Stimulated activated CD4-positive, alpha-beta T cell treated with anti-CD3 and anti-CD28 coated beads, Interleukin-1b, Interleukin-23, amount 100 ng/mL, for 48 hours (primary cell): ENCODE data around the gene STRN.
"Not testable (repeated sequence)": the region's sequence is repeated elsewhere in the genome, so short reads cannot be mapped to it uniquely, and the experiment has no call there.

Experiments
- DNase-seq: peaks from one replicate; pipeline ENCODE4 v3.0.0-alpha.2; 2020

The STRN gene, protein sequence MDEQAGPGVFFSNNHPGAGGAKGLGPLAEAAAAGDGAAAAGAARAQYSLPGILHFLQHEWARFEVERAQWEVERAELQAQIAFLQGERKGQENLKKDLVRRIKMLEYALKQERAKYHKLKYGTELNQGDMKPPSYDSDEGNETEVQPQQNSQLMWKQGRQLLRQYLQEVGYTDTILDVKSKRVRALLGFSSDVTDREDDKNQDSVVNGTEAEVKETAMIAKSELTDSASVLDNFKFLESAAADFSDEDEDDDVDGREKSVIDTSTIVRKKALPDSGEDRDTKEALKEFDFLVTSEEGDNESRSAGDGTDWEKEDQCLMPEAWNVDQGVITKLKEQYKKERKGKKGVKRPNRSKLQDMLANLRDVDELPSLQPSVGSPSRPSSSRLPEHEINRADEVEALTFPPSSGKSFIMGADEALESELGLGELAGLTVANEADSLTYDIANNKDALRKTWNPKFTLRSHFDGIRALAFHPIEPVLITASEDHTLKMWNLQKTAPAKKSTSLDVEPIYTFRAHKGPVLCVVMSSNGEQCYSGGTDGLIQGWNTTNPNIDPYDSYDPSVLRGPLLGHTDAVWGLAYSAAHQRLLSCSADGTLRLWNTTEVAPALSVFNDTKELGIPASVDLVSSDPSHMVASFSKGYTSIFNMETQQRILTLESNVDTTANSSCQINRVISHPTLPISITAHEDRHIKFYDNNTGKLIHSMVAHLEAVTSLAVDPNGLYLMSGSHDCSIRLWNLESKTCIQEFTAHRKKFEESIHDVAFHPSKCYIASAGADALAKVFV

DNA sequence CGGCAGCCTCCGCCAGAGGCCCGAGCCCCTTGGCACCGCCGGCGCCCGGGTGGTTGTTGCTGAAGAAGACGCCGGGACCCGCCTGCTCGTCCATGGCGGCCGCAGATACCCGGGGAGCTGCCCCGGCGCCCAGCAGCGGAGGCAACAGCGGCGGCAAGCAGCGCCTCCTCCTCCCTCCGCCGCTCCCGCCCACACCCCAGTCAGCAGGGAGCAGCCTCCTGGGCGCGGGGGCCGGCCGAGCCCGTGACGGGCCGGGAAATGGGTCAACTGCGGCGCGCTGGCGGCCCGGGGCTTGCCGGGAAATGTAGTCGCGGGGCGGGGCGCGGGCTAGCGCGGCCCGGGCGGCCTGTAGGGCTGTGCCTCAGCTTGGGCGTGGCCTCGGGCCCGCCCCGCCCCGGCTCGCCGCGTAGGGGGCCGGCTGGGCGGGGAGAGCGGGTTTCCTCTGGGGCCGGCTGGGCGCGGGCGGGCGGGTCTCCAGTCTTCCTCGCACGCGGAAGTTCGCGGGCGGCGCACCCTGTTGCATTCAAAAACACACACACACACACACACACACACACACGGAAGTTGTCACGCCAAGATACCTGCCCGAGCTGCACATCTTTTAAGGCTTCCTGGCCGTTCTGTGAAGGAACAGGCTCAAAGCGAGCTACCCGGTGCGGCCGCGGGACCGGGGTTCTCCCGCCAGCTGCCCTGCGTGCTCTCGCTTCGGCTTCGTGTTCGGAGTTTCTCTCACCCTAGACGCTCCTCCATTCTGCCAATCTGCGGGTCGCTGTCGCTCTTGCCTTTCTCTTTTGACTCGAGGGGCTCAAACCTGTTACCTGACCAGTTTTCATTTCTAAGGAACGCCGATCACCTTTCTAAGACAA is at the start of gene STRN:
Gene STRN (minus strand): TSS at position 167 of the 866 bp plus-strand sequence. CDS start 73 bp downstream, at position 94.
- peak; percentile 97 for DNase-seq

DNA sequence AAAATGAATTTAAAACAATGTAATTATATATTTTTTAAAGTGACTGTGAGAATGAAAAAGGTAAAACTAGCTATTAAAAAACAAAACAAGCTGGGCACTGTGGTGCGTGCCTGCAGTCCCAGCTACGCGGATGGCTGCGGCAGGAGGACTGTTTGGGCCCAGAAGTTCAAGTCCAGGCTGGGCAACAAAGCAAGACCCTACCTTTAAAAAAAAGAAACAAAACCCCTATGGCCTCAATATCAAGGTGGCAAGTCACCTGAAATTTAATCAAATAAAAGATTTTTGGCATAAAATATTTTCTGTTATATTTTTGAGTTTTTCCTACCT is 46.9 kb upstream of the STRN start:
- DNase-seq = no peak

DNA sequence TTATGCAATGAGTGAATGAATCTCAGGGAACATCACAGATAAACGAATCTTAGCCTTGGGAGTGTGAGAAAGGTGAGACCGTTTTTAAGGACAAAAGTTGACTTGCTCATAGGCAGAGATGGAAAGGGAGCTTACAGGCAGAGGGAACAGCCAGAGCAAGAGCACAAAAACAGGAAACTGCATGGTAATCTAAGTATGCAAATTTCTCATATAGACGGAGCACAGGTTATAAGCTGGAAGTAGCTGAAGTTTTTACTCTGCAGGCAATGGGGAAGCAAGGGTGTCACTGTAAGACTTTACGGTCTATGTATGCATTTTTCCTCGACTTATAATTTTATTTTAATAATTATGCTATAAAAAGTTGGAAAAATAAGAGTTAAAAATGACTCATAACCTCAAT is 44.8 kb upstream of the STRN start:
- DNase-seq = no peak

DNA sequence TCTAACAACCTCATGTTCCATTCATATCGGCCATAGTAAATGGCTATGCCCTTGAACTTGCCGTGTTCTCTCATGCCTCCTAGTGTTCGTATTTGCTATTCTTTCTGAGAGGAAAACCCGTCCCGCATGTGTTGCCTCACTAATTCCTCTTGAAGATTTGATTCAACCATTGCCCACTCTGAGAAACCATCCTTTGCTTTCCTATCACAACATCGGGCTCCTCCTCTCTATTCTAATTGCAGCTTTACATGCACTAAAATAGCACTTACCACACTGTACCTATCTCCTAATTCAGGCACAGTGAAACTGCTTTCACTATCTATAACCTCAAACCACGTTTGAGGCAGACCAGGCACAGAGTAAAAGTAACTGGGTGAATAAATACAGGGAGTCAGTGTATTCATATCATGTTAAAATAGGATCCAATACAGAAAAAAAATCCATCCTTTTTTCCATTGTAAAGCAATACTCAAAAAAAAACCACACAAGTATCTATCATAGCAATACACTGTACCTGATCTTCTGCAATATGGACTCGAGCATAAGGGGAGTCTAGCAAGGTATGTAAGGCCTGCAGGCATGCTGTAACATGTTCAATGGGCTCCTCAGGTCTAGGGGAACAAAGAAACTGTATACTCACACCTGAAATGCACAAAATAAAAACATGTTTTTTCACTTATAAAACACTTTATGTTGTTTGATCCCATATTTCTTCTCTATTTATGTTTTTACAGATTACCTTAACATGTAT is 39.0 kb upstream of the STRN start:
- DNase-seq = no peak

DNA sequence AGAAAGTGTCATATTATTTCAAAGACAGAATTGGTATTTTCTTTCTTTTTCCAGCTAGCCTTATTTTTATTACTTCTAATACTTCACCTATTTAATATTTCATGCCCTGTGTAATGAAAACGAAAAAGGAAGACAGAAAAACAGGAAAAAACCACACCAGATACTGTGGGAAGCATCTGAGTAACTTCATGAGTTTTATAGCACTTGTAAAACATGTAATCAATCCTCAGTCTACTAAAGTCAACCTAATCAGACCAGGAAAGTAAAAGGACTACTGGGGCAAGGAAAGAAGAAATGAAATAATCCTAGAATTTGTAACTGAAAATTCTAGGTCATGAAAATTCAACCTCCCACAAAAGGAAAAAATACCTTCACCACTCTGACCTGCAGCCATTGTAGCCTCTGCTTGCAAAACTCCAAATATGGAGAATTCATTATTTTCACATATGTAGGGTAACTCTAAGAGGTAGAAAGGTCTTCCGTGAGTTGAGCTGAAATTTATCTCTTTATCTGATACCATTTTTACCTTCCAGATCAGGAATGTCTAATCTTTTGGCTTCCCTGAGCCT is 34.7 kb upstream of the STRN start:
- no peak for DNase-seq

DNA sequence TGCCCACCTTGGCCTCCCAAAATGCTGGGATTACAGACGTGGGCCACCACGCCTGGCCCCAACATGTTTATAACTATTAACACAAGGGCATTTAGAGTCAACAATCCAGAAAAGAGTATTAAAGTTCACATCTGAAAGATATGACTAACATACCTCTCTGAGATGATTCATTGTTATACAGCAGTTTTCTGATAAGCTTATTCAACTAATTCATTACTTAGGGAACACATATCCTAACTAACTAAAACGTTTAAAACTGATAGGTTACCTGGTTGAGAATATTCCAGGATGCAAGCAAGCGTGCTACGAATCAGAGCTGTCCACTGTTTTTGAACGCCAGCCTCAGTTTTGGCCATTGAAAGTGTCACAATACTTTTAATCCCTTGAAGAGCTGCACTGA is 34.0 kb upstream of the STRN start:
- no peak for DNase-seq

DNA sequence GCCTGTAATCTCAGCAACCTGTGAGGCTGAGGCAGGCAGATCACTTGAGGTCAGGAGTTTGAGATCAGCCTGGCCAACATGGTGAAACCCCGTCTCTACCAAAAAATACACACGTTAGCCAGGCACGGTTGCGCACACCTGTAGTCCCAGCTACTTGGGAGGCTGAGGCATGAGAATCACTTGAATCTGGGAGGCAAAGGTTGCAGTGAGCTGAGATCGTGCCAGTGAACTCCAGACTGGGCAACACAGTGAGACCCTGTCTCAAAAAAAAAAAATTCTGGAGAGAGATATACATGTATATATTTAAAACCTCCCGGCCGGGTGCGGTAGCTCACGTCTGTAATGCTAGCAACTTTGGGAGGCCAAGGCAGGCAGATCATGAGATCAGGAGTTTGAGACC is 33.1 kb upstream of the STRN start:
- not testable (repeated sequence) for DNase-seq

DNA sequence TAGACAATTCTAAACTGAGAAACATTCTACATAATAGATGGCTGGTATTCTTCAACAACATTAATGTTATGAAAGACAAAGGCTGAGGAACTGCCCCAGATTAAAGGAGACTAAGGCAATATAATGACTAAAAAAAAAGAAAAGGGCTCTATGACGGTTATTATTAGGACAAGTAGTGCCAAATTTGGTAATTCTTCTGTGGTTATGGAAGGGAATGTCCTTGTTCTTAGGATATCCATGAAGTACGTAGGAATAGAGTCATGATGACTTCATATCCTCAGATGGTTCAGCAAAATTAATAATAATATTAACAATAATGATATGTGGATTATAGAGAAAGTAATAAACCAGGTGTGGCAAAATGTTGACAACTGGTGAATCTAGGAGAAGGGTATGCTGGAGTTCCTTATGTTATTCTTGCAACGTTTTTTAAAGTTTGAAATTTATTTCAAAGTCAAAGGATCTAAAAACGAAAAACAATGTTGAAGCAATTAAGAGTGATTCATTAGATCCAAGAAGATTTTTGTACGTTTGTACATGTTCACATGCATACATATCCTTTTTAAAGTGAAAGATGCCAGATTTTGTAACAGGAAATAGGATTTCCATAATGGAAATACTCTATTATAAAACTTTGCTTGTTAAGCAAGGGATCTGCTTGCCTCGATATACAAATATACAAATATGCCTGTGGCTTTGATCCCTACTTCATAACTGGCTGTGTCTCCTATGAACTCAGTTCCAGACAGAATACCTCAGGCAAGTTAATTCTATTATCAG is 27.7 kb upstream of the STRN start:
- DNase-seq = no peak

DNA sequence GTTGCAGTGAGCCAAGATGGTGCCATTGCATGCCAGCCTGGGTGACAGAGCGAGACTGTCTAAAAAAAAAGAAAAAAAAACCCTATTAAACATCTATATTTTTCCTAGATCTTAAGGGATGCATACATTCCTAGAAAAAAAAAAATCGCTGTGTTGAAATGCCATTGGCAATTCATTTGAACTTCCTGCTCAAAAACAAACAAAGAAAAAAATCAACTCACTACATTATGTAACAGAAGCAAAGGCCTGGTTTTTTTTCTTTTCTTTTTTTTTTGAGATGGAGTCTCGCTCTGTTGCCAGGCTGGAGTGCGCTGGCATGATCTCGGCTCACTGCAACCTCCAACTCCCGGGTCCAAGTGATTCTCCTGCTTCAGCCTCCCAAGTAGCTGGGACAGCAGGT is 21.7 kb upstream of the STRN start:
- no peak for DNase-seq

DNA sequence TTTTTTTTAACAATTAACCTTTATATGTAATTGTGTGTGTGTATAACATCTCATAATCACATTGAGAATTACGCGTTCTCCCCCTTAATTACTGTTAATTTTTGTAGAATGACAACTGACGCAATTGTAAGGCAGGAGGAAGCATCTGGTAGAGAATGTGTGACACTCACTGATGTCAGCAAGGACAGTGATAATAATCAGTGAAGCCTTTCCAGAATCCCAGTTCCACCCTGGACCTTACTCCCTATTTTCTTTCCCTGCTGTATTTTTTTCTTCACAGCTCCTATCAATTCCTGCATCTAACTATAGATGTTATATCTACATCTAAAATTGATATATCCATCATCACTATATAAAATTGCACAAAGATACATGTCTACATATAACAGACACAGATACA is 16.1 kb upstream of the STRN start:
- DNase-seq = no peak

DNA sequence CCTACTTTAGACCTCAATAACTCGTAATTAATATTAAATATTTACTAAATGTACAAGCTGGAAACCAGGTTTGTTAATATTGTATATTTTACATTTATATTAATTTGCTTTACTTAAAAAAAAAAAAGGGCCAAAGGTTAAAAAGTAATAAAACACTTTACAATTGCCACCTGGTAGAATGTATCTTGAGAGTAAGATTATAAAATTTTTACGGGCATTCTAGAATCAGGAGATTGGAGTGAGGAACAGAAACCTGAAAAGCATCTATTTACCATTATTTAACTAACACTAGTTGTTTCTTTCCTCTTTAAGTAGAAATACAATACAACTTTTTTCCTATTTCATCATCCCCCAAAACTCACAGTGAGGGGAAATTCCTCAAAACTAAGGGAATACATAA is 15.6 kb upstream of the STRN start:
- no peak for DNase-seq

DNA sequence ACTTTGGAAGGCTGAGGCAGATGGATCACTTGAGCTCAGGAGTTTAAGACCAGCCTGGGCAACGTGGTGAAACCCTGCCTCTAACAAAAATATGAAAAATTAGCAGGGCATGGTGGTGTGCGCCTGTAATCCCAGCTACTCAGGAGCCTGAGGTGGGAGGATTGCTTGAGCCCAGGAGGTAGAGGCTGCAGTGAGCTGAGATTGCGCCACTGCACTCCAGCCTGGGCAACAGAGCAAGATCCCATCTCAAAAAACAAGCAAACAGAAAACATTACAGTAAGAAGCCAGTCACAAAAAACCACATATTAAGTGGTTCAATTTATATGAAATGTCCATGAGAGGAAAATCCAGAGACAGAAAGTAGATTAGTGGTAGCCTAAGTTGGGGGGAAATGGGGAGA is 12.7 kb upstream of the STRN start:
- DNase-seq = not testable (repeated sequence)

DNA sequence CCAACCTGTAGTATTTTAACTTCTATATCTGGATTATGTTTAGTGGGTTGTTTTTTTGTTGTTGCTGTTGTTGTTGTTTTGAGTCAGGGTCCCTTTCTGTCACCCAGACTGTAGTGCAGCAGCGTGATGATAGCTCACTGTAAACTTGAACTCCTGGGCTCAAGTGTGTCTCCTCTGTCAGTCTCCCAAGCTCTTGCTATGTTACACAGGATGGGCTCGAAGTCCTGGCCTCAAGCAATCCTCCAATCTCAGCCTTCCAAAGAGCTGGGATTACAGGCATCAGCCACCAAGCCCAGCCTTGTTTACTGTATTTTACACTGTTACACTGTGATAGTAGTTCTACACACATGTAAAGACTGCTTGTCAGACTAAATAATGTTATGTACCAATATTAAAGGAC is 9.7 kb upstream of the STRN start:
- no peak for DNase-seq

DNA sequence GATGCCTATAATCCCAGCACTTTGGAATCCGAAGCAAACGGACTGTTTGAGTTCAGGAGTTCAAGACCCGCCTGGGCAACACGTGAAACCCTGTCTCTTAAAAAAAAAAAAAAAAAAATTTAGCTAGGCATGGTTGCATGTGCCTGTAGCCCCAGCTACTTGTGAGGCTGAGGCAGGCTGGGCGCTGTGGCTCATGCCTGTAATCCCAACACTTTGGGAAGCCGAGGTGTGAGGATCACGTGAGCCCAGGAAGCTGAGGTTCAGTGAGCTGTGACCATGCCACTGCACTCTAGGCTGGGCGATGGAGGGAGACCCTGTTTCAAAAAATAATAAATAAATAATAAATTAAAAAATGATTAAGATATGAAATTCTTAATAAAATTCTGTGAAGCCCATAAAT is 9.0 kb upstream of the STRN start:
- no peak for DNase-seq

DNA sequence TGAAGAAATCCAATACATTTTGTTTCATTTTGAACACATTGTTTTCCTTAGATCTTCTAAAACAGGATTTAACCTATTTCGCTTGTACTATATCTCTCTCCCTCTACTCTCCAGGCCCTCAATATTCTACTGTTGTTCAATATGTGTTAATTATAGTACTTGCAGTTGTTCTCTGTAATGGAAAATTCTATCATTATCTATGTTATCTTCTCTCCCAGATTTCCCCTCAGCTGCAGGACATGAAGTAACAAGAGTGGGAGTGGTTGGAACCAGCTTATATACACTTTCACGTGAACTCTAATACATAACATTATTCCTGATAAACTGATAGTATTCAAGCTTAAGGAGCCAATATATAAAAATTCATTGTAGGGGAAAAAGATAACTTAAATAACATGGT is 7.0 kb upstream of the STRN start:
- DNase-seq = no peak

DNA sequence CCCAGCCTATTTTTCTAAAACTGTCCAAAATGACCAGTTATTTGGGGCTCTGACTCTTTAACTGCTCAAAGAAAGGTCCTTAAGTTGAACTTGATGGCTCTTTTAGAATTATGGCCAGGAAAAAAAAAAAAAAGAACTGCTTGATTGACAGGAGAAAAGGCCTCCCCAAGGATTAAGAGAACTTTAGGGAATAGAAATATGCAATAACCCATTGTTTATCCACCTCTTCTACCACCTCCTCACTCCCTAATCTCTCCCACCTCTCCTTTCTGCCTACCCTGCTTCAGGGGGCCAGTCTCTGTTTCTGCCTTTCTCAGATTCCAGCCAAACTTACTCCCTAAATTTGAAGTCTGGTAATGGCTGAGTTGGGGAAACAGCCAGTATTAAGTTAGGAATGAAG is 5.7 kb upstream of the STRN start:
- DNase-seq = no peak

DNA sequence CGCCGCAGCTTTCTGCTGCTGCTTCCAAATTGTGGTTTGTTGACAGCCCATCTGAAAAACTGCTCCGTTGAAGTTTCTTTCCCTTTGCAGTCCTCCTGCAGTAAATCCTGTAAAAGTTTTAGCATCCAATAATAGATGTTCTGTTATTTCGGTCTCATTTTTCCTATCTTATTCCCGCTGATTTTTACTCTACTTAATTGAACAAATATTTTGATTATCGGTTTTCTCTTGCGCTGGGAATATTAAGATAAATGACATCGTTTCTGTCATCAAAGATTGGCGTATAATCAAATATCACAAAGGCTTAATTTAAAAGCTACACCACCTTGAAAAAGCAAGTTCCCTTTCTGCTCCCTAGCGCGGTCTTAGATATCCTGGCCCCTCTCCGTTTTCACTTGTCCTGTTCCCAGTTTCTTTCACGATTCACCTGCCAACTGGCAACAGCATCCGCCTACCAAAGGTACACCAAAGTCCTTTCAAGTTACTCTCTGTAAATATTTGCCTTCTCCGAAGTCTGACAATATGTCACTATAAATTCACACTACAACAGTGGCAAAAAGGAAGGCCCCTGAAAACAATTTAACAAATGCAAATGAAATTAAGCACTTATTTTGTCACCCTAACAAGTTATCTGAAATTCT is 1.0 kb upstream of the STRN start:
- DNase-seq = no peak

DNA sequence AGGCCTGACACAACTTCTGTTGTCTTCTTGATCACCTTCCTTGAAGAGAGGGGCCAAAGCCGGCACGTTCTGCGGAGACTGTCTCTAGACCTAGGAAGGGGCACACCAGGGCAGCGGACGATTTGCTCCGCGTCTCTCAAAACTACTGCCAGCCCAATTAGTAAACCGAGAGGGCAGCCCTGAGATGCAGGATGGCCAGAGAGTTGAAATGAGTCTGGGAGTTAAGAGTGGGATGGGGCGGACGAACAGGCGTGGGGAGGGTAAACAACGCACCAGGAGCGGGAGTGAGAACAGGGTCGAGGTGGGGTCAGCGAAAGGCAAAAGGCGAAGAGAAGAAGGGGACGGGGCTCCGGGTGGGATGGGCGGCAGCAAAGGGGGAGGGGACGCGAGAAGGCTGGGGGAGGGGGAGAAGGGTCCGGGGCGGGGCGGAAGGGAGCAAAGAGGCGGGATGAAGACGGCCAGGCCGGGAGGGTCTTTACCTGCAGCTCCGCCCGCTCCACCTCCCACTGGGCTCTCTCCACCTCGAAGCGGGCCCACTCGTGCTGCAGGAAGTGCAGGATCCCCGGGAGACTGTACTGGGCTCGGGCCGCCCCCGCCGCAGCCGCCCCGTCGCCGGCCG is 476 bp downstream of the STRN start:
- peak; percentile 35 for DNase-seq

DNA sequence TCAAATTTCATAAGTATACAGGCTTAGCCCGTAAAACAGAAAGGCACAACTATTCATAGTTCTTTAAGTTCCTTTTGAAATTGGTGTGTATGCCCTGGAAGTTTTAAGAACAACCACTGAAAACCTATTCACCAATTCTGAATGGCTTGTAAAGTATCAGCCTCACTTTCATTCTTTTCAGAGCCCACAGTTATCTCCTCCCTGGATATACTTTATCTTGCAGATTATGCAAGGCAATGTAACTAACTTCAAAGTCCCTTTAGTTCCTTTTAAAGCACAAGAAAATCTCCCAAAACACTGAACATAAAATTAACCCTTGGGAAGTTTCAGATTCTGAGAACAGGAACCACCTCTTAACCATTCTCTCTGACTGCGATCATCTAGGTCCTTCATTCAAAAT is 1.1 kb downstream of the STRN start:
- DNase-seq = no peak

DNA sequence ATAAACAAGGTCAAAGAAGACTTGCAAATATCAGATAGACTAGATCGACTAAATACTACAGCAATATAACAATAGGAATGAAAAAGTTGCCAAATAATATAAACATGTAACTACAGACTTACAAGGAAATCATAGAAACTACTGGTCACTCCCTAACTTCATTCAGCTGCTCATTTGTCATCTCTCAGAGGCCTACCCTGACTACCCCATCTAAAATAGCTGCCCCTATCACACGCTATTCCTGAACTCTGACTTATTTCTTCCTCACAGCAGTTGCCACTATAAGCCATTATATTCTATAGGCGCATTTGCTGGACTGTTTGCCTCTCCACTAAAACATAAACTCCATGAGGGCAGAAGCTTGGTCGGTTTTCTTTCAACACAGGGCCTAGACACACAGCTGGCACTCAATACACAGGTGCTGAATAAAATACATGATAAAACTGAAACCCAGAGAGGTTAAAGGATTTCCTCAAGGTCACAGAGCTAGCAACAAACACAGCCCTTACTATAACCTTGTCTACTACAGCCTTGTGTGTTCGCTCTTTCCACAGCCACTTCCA is 1.8 kb downstream of the STRN start:
- DNase-seq = no peak
